HG02885 (cell line): ENCODE results near the gene MYOD1.

ENCODE experiments used
- ATAC-seq: cut with Tn5 transposase; IDR thresholded peaks from one replicate; pipeline ENCODE4 v1.9.1; 2021; ENCODE audit warnings: mild to moderate bottlenecking; ENCODE audit not compliant: unreplicated experiment, poor library complexity

MYOD1 gene

GRCh38 chr11:17719028-17719937 is at the start of gene MYOD1:
MYOD1 (plus strand) TSS chr11:17719571; CDS start chr11:17719783, 212 bp downstream.
- no peak for ATAC-seq

GRCh38 chr11:17672469-17672868 is 46.9 kb upstream of the MYOD1 start:
- ATAC-seq, result no peak

- no peak for ATAC-seq
Observed at GRCh38 chr11:17673951-17674350, 45.4 kb upstream of the MYOD1 start.

- ATAC-seq, result no peak
Observed at GRCh38 chr11:17682848-17683247, 36.5 kb upstream of the MYOD1 start.

GRCh38 chr11:17683377-17684161 is 35.8 kb upstream of the MYOD1 start:
- ATAC-seq, result no peak

GRCh38 chr11:17684550-17684949 is 34.8 kb upstream of the MYOD1 start:
- no peak for ATAC-seq

GRCh38 chr11:17686231-17686980 is 33.0 kb upstream of the MYOD1 start:
- ATAC-seq, result no peak

- ATAC-seq, result no peak
Observed at GRCh38 chr11:17687946-17688670, 31.3 kb upstream of the MYOD1 start.

GRCh38 chr11:17691550-17691949 is 27.8 kb upstream of the MYOD1 start:
- no peak for ATAC-seq

- ATAC-seq, result no peak
Observed at GRCh38 chr11:17691976-17692375, 27.4 kb upstream of the MYOD1 start.

- ATAC-seq, result no peak
Observed at GRCh38 chr11:17692931-17693330, 26.4 kb upstream of the MYOD1 start.

- no peak for ATAC-seq
Observed at GRCh38 chr11:17693531-17693930, 25.8 kb upstream of the MYOD1 start.

GRCh38 chr11:17694494-17695110 is 24.8 kb upstream of the MYOD1 start:
- ATAC-seq, result no peak

- ATAC-seq, result no peak
Observed at GRCh38 chr11:17695454-17696441, 23.6 kb upstream of the MYOD1 start.

- ATAC-seq, result no peak
Observed at GRCh38 chr11:17696741-17697140, 22.6 kb upstream of the MYOD1 start.

GRCh38 chr11:17697175-17697949 is 22.0 kb upstream of the MYOD1 start:
- ATAC-seq, result no peak
